Right lobe of liver (tissue), 6 donors: ENCODE data around the gene DACT3. TPM values are rescaled to one million over a fixed set of nuclear protein-coding genes. Genes with fewer than 3 reads are reported as not detected.
"Not testable (repeated sequence)": the region's sequence is repeated elsewhere in the genome, so short reads cannot be mapped to it uniquely, and the experiment has no call there.

ENCODE experiments used
- ATAC-seq, 4 donors: fragments of 200-7000 bp; cut with Tn5 transposase; one replicate each; pipeline ENCODE4 v1.9.1; 2020; ENCODE audit warnings: mild to moderate bottlenecking in 4 of 4, moderate library complexity in 4 of 4
- DNase-seq, 3 donors: peaks; one replicate each; pipeline ENCODE4 v3.0.0-alpha.2; 2020
- H3K27ac ChIP-seq, 3 donors: fragments of 200-600 bp; one replicate each; pipeline ENCODE4 v1.8.0; 2022
- H3K27me3 ChIP-seq, 2 donors: fragments of 200-600 bp; one replicate each; pipeline ENCODE4 v1.8.0; 2022
- H3K36me3 ChIP-seq, 4 donors: fragments of 200-600 bp; sonication (generic) in 1 of 4; one replicate each; pipeline versions ENCODE4 v1.5.1 to v1.8.0; 2017 to 2022; ENCODE audit warnings: control low read depth in 1 of 4
- H3K4me1 ChIP-seq, 4 donors: fragments of 200-600 bp; sonication (generic) in 1 of 4; one replicate each; pipeline versions ENCODE4 v1.5.1 to v1.8.0; 2017 to 2022; ENCODE audit warnings: control low read depth in 1 of 4
- H3K4me3 ChIP-seq, 3 donors: fragments of 200-600 bp; one replicate each; pipeline ENCODE4 v1.8.0; 2022
- H3K9me3 ChIP-seq, 4 donors: fragments of 200-600 bp; sonication (generic) in 1 of 4; one replicate each; pipeline versions ENCODE4 v1.5.1 to v1.8.0; 2017 to 2022; ENCODE audit warnings: control low read depth in 1 of 4
- POLR2A ChIP-seq: fragments of 450-650 bp; IDR thresholded peaks from one replicate; pipeline ENCODE4 v1.6.1; 2017; ENCODE audit warnings: antibody characterized with exemption, mild to moderate bottlenecking
- WGBS: methylation state at CpG from one replicate; pipeline ENCODE4 v1.1.6; 2018; ENCODE audit warnings: low coverage, low lambda C conversion rate; ENCODE audit not compliant: insufficient coverage; ENCODE audit errors: missing lambda C conversion rate; 5-methylcytosine and 5-hydroxymethylcytosine counted together
- intact Hi-C, 2 donors: fragments of 100-400 bp; cut with DNase I; formaldehyde crosslinking; loops; one replicate each; pipeline versions ENCODE4 v1.11.2 to v1.14.1; 2022
- total RNA-seq, 6 experiments: library from RNA; depleted of rRNA in 2 of 6; stranded (reverse); fragments of >200 nt in 2 of 6; fragmentation: NEBNext Ultra II Directional in 3 of 6; extraction: Animal tissue kit (Norgen Biotek cat#: 25700) in 3 of 6; gene quantifications; one replicate each; pipeline versions ENCODE4 v1.1.0 to v1.2.4, GENCODE V29; 2016 to 2023
- TF ChIP-seq, protein P1 (sequence below), 4 donors: fragments of 200-600 bp in 3 of 4; fragments of 450-650 bp in 1 of 4; IDR thresholded peaks; one replicate each; pipeline versions ENCODE4 v1.5.1 to v1.8.0; 2016 to 2022; ENCODE audit warnings: antibody characterized with exemption in 4 of 4, mild to moderate bottlenecking in 2 of 4
- donor health status: DM: no; HTN: yes; CAD: no.
- donor health status: DM: no; HTN: no; CAD: no.
- donor health status: DM: no; HTN: no; CAD: no.
- donor health status: DM: no; HTN: yes; CAD: no.
- donor health status: DM: no; HTN: yes; CAD: no.

Gene DACT3
- total RNA-seq, 6 experiments from 2014 or later: 0.46 to 1.6 (median 0.93) TPM

DNA sequence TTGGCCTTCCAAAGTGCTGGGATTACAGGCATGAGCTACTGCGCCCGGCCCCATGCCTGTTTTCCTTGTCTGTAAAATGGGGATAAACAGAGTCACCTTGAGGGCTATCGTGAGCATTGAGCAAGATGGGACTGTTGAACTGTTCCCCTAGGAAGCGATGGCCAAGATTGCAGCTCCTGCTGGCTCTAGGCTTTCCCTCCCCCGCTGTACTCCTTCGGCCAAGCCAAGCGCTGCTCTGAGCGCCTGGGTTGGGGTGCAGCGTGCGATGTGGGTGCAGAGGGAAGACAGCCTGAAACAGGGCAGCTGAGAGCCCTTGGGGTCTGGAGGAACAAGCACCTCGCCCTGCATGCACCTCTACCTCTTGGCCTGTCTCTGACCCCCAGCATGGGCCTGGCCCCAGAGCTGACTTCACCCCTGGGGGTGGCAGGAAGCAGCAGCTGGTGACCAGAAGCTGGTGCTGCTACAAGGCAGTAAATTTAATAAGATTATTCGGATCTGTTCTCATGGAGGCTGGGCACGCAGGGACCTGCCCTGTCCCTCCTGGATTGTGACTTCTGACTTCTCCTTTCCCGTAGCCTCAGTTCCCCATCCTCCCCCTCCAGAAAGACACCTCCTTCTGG is 30.3 kb downstream of the DACT3 start:
- H3K4me1 ChIP-seq: no peaks in the 10 kb centered on the region
- WGBS: 77% methylated on average over 7 of the region's 14 CpGs
- H3K4me3 ChIP-seq: no peak overlapping the region
- ATAC-seq (no peak), DNase-seq (no peak)
- no peak overlapping the region for H3K27ac ChIP-seq
- H3K9me3 ChIP-seq: no peaks in the 10 kb centered on the region
- no peaks in the 10 kb centered on the region for H3K27me3 ChIP-seq
- H3K36me3 ChIP-seq: no peaks in the 10 kb centered on the region
- TF ChIP-seq POLR2A: no peak
- TF ChIP-seq, protein P1, sequence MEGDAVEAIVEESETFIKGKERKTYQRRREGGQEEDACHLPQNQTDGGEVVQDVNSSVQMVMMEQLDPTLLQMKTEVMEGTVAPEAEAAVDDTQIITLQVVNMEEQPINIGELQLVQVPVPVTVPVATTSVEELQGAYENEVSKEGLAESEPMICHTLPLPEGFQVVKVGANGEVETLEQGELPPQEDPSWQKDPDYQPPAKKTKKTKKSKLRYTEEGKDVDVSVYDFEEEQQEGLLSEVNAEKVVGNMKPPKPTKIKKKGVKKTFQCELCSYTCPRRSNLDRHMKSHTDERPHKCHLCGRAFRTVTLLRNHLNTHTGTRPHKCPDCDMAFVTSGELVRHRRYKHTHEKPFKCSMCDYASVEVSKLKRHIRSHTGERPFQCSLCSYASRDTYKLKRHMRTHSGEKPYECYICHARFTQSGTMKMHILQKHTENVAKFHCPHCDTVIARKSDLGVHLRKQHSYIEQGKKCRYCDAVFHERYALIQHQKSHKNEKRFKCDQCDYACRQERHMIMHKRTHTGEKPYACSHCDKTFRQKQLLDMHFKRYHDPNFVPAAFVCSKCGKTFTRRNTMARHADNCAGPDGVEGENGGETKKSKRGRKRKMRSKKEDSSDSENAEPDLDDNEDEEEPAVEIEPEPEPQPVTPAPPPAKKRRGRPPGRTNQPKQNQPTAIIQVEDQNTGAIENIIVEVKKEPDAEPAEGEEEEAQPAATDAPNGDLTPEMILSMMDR (IDR thresholded peaks at IDR 0.05): no peak
- intact Hi-C loops: no loop called here

DNA sequence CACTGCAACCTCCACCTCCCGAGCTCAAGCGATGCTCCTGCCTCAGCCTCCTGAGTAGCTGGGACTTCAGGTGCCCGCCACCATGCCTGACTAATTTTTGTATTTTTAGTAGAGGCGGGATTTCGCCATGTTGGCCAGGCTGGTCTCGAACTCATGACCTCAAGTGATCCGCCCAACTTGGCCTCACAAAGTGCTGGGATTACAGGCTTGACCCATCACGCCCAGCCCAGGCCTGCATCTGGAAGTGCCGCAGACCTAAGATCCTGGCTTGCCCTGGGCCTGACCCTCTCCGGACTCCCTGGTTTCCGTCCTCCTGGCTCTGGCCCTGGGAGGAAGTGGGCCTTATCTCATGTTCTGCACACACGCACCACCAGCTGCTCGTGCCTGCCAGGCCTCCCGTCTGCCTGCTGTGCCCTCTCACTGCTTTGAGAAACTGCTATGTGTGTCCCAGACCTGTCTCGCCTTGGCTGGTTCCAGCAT is 31.4 kb downstream of the DACT3 start:
- no peaks in the 10 kb centered on the region for H3K9me3 ChIP-seq
- H3K36me3 ChIP-seq: no peaks in the 10 kb centered on the region
- intact Hi-C loops: no loop called here
- no peak for TF ChIP-seq POLR2A
- TF ChIP-seq, protein P1 (IDR thresholded peaks at IDR 0.05): no peak
- H3K27me3 ChIP-seq: no peaks in the 10 kb centered on the region
- H3K27ac ChIP-seq: peak overlapping the region in 1 of 3 donors; percentile 38
- peak in 1 of 3 donors; percentile 37 for DNase-seq
- peak; percentile 36 to 64 (median 46) for ATAC-seq
- no peak overlapping the region for H3K4me3 ChIP-seq
- 65% methylated on average over 11 of the region's 15 CpGs for WGBS
- H3K4me1 ChIP-seq: no peaks in the 10 kb centered on the region

DNA sequence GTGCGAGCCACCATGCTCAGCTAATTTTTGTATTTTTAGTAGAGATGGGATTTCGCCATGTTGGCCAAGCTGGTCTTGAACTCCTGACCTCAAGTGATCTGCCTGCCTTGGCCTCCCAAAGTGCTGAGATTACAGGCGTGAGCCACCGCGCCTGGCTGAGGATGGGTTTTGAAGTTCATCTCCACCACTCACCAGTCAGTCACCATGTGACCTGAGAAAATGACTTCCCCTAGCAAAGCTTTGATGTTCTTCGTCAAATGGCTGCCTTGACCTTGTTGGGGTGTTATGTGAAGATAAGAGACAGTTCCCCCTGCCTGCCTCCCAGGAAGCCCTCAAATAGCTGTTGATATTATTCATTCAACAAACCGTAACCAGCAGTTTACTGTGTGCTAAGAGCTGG is 32.0 kb downstream of the DACT3 start:
- ATAC-seq, DNase-seq, H3K27ac ChIP-seq, H3K4me3 ChIP-seq, H3K4me1 ChIP-seq, intact Hi-C loops, H3K36me3 ChIP-seq, H3K27me3 ChIP-seq, H3K9me3 ChIP-seq: not testable (repeated sequence)
- no CpG with 5 or more reads among the region's 7 CpGs for WGBS

DNA sequence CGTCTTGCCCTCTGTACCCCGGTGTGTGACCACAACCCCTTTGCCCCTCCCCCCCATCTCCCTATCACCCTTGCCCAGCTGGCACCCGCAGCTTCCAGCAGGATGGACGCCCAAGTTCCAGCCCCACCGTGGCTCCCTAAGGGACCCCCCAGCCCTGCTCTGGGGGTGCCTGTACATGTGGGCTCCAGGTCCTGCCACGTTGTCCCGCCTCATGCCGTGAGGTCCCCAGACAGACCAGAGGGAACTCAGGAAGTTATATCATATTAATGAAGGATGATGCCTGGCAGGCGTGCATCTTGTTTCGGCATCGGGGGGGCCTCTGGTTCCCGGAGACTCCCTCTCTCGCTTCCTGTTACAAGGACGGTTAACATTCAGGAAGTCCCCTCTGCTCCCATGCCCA is 34.5 kb downstream of the DACT3 start:
- DNase-seq (no peak), ATAC-seq (peak in 1 of 4 donors; percentile 28)
- peak overlapping the region in 2 of 3 donors; percentile 40 to 70 for H3K27ac ChIP-seq
- H3K9me3 ChIP-seq: no peaks in the 10 kb centered on the region
- no peaks in the 10 kb centered on the region for H3K4me1 ChIP-seq
- TF ChIP-seq POLR2A: no peak
- TF ChIP-seq, protein P1 (IDR thresholded peaks at IDR 0.05): no peak
- intact Hi-C loops: no loop called here
- 37% methylated on average over 2 of the region's 14 CpGs for WGBS
- no peaks in the 10 kb centered on the region for H3K27me3 ChIP-seq
- H3K4me3 ChIP-seq: no peak overlapping the region
- no peaks in the 10 kb centered on the region for H3K36me3 ChIP-seq

DNA sequence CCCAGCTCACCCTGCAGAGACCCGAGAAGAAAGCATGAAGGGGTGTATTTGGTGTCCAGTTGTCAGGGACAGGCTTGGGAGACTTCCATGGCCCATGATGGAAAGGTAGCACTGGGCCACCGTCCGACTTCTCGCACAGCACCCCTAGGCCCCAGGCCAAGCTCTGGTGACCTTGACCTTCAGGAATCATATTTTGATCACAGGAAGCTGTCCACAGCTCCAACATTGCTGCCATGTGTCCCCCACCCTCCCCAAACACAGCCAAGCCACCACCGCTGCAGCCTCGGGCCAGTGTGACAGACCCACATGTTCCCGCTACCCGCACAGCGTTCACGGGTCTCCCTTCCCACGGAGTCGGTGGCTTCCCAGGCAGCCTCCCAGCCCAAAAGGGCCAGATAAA is 35.3 kb downstream of the DACT3 start:
- Histone ChIP-seq H3K27me3 (no peaks in the 10 kb centered on the region), H3K27ac (peak overlapping the region; percentile 15 to 70 (median 40)), H3K4me1 (no peaks in the 10 kb centered on the region), H3K36me3 (no peaks in the 10 kb centered on the region), H3K4me3 (no peak overlapping the region), H3K9me3 (no peaks in the 10 kb centered on the region)
- intact Hi-C loops: no loop called here
- 55% methylated on average over 4 of the region's 12 CpGs for WGBS
- TF ChIP-seq POLR2A: no peak
- TF ChIP-seq, protein P1 (IDR thresholded peaks at IDR 0.05): no peak
- DNase-seq (no peak), ATAC-seq (no peak)
